HG03565 (cell line): ENCODE measurements around the gene NPAS1.
"Not testable (repeated sequence)": the region's sequence is repeated elsewhere in the genome, so short reads cannot be mapped to it uniquely, and the experiment has no call there.

Experiments
- ATAC-seq: cut with Tn5 transposase; IDR thresholded peaks from one replicate; pipeline ENCODE4 v1.9.1; 2021; ENCODE audit warnings: mild to moderate bottlenecking, moderate library complexity; ENCODE audit not compliant: unreplicated experiment

Gene NPAS1

DNA sequence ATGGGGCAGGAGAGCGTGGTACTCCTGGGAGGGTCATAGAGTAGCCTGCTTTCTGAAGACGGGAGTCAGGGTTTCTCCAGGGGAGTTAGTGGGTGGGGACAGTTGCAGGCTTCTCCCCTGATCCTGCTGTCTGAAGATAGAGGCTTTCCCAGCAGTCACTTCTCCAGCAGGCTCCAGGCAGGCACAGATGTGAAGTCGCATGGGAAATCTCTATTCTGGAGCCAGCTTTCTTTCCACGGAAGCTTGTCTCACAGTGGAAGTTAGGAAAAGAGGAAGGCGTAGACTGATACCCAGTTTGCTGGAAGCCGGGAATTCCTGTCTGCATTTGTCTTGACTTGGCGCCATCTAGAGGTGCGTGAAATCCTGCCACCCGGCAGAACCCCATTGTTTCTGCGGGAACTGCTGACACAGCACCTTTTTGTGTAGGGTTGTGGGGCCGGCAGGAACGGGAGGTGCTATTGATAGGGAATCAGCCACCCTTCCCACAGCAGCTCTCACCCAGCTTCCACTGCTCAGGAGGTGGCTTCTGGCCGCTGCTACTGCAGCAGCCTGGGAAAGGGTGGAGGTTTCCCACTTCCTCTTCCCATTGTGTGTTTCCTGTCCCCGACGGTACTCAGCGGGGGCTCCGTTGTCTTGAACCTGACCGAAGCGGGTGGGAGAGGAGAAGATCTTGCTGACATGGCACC, 28.5 kb upstream of the NPAS1 start:
- ATAC-seq = no peak

- no peak for ATAC-seq
These were observed 26.7 kb upstream of the NPAS1 start for GRCh38 chr19:46992699-46993535.

DNA sequence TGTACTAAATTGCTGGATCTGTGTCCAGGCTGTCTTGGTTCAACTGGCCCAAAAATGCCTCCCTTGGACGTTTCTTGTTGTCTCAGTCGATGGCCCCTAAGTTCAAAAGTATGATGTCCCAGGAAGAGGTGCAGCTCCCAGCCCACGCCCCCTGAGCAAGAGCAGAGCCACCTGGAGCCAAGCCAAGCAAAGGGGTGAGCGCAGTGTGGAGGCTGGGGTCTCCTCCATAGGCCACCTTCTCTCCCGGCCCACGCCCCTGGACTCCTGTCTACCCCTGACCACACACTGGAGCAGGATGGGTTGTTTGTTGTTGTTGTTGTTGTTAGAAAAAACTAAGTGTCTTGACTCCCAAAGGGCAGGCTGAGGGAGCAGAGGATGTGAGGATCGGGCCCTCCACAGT, 26.0 kb upstream of the NPAS1 start:
- no peak for ATAC-seq

- ATAC-seq = no peak
These were observed 25.4 kb upstream of the NPAS1 start for GRCh38 chr19:46994141-46994686.

DNA sequence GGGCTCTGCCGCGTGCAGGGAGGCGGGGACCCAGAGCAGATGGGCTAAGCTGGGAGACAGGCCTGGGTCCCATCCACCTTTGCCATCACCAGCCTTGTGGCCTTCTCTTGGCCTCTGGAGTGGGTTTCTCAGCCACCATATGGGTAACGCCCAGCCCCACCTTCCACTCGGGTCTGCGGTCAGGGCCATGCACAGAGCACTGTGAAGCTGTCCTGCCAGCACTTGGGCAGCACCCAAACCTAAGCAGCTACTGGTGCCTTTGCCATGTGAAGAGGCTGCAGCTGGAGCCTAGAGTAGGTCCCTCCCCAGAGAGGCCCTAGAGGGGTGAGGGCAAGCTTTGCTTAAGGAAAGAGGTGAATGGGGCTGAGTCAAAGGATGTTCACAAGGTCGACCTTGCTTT, 24.1 kb upstream of the NPAS1 start:
- no peak for ATAC-seq

- no peak for ATAC-seq
These were observed 21.1 kb upstream of the NPAS1 start for GRCh38 chr19:46998445-46999125.

DNA sequence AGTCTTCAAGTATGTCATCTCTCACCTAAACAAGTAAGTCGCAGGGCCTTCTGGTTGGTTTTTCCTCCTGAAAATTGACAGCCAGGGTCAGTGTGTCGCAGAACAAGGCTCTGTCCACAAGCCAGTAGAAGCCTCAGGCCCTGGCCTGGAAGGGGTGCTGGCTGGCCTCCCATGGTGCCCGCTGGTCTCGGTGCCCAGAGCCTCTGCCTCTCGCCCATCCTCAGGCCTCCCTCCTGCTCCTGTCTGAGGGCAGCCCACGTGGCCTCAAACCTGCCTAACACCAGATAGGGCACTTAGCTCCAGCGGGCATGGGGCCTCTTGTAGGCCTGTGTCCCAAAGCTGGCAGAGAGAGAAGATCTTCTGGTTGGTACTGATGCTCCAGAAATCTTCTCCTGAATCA, 20.3 kb upstream of the NPAS1 start:
- no peak for ATAC-seq

DNA sequence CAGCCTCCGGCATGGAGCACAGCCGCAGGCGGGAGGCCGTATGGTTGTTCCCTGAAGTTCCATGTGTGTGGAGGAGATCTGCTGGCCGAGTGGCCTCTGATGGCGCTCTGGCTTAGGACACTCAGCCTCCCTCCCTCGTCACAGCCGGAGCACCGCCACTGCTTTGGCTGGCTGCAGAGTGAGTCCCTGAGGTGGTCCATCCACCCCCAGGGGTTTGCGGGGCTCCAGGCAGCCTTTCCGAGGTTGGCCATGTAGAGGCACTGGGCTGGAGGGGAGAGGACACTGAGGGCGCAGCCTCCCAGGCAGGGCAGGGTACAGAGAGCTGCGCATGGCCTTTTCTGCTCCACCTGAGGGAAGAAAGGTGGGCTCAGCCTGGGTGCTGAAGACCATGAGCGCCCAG, 19.8 kb upstream of the NPAS1 start:
- ATAC-seq = no peak

- ATAC-seq = no peak
These were observed 19.3 kb upstream of the NPAS1 start for GRCh38 chr19:47000373-47000772.

DNA sequence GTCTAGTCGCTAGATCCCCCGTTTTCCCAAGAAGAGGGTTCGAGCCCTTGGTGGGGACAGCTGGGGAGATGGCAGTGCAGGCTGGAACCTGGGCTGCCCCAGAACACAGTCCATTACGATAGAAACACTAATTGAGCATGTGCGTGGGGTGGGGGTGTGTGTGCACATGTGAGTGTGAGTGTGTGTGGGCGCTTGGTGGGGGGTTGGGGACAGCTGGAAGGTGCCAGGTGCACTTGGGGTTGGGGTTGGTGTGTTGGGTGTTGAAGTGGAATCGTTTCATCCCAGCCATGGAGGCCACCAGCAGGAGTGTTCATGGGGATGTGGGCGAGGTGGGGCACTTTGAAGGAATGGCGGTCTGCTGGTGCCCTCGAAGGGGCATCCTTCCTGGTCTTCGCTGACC, 18.1 kb upstream of the NPAS1 start:
- no peak for ATAC-seq

GRCh38 chr19:47002106-47002766, 17.4 kb upstream of the NPAS1 start:
- no peak for ATAC-seq

- no peak for ATAC-seq
These were observed 16.6 kb upstream of the NPAS1 start for GRCh38 chr19:47002853-47003610.

- no peak for ATAC-seq
These were observed 15.8 kb upstream of the NPAS1 start for GRCh38 chr19:47003611-47004465.

- ATAC-seq = no peak
These were observed 14.4 kb upstream of the NPAS1 start for GRCh38 chr19:47005164-47005641.

GRCh38 chr19:47005873-47006272, 13.8 kb upstream of the NPAS1 start:
- no peak for ATAC-seq

DNA sequence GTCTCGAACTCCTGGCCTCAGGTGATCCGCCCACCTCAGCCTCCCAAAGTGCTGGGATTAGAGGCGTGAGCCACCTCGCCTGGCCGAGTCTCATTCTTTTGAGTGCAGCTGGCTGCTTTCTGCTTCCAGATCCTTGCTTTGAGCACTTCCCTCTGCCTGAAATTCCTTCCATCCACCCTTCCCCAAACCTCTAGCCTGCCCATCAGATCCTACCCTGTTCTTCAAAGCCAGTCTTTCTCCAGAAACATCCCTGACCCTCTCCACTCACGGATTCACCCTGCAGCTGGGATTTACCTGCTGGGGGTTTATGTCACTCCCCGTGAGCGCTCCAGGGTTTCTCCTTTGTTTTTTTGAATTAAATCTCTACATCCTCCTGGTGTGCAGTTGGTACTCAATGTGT, 13.1 kb upstream of the NPAS1 start:
- no peak for ATAC-seq

DNA sequence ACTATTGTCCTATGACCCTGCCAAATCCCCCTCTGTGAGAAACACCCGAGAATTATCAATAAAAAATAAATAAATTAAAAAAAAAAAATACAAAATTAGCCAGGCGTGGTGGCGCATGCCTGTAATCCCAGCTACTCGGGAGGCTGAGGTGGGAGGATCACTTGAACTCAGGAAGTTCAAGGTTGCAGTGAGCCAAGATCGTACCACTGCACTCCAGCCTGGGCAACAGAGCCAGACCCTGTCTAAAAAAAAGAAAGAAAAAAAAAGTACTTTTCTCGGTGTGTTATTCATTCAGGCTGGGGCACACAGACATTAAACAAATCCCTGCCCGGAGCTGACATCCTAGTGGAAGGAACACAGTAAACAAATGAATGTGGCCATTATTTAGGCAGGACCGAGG, 9.1 kb upstream of the NPAS1 start:
- not testable (repeated sequence) for ATAC-seq

- ATAC-seq = no peak
These were observed 7.0 kb upstream of the NPAS1 start for GRCh38 chr19:47012617-47013016.

DNA sequence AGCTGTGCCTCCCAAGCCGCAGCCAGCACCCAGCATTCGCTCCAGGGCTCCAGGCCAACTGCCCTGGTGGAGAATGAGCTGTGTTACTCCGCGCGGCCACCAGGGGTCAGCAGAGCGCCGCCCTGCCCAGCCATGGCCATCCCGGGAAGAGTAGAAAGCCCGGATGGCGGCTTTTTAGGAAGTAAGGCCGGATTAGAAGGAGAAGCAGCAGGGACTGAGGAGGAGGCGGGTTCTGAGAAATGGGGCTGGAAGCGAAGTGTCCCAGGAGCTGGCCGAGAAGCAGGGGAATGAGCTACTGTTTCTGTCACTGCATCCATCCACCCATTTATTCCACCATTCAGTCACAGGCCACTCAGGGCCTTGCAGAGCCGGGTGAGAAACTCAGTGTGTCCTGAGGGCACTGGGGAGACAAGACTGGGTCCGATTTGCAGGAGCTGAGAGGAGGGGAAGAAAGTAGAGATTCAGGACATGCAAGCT, 6.6 kb upstream of the NPAS1 start:
- ATAC-seq = no peak
